Astrocyte (in vitro differentiated cells and primary cell): ENCODE data around the gene RCC2.

Experiments used
- EZH2 ChIP-seq: IDR thresholded peaks from 2 replicates; pipeline ENCODE4 v1.6.1; 2012; ENCODE audit warnings: mild to moderate bottlenecking, low read length, inconsistent platforms; ENCODE audit not compliant: insufficient read depth
- TF ChIP-seq, protein P1 (sequence below): IDR thresholded peaks from 2 replicates; pipeline ENCODE4 v1.5.1; 2011; ENCODE audit warnings: low read depth, mild to moderate bottlenecking, inconsistent platforms, low read length, moderate library complexity; ENCODE audit not compliant: insufficient read depth

DNA sequence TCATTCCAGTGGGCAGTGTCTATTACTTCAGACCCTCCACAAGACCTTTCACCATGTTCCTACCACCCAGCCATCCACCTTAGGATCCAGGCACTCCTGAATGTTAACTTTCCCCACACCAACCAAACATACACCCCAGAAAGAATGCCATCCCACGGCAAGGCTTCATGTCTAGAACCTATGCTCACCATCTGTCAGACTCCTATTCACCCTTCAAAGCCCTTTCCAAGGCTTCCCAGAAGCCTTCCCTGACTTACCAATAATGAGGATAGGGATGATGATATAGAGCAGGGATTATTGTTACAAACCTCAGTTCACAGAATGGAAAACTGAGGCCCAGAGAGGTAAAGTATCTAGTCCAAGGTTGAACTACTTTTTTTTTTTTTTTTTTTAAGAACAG lies 19.3 kb upstream of the RCC2 start:
- TF ChIP-seq, protein P1, sequence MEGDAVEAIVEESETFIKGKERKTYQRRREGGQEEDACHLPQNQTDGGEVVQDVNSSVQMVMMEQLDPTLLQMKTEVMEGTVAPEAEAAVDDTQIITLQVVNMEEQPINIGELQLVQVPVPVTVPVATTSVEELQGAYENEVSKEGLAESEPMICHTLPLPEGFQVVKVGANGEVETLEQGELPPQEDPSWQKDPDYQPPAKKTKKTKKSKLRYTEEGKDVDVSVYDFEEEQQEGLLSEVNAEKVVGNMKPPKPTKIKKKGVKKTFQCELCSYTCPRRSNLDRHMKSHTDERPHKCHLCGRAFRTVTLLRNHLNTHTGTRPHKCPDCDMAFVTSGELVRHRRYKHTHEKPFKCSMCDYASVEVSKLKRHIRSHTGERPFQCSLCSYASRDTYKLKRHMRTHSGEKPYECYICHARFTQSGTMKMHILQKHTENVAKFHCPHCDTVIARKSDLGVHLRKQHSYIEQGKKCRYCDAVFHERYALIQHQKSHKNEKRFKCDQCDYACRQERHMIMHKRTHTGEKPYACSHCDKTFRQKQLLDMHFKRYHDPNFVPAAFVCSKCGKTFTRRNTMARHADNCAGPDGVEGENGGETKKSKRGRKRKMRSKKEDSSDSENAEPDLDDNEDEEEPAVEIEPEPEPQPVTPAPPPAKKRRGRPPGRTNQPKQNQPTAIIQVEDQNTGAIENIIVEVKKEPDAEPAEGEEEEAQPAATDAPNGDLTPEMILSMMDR, result no peak
- no peak for TF ChIP-seq EZH2
